Mucosa of stomach (tissue), 1 donor: ENCODE data around the gene NOS3.

Source experiments
- H3K27me3 ChIP-seq: one replicate; pipeline ENCODE4 v1.7.0; 2013; ENCODE audit warnings: mild to moderate bottlenecking, low read length; ENCODE audit not compliant: control insufficient read depth, insufficient read depth
- H3K36me3 ChIP-seq: one replicate; pipeline ENCODE4 v1.7.0; 2013; ENCODE audit warnings: low read length; ENCODE audit not compliant: control insufficient read depth, insufficient read depth
- H3K4me1 ChIP-seq: one replicate; pipeline ENCODE4 v1.7.0; 2013; ENCODE audit warnings: mild to moderate bottlenecking, low read length; ENCODE audit not compliant: control insufficient read depth, insufficient read depth
- H3K4me3 ChIP-seq: one replicate; pipeline ENCODE4 v1.7.0; 2013; ENCODE audit warnings: low read length
- H3K9ac ChIP-seq: one replicate; pipeline ENCODE4 v1.7.0; 2013; ENCODE audit warnings: mild to moderate bottlenecking, low read length, moderate library complexity
- H3K9me3 ChIP-seq: one replicate; pipeline ENCODE4 v1.7.0; 2013; ENCODE audit warnings: mild to moderate bottlenecking, low read length, moderate library complexity; ENCODE audit not compliant: control insufficient read depth
- donor health status: Pancreatic carcinoma.

The NOS3 gene

DNA sequence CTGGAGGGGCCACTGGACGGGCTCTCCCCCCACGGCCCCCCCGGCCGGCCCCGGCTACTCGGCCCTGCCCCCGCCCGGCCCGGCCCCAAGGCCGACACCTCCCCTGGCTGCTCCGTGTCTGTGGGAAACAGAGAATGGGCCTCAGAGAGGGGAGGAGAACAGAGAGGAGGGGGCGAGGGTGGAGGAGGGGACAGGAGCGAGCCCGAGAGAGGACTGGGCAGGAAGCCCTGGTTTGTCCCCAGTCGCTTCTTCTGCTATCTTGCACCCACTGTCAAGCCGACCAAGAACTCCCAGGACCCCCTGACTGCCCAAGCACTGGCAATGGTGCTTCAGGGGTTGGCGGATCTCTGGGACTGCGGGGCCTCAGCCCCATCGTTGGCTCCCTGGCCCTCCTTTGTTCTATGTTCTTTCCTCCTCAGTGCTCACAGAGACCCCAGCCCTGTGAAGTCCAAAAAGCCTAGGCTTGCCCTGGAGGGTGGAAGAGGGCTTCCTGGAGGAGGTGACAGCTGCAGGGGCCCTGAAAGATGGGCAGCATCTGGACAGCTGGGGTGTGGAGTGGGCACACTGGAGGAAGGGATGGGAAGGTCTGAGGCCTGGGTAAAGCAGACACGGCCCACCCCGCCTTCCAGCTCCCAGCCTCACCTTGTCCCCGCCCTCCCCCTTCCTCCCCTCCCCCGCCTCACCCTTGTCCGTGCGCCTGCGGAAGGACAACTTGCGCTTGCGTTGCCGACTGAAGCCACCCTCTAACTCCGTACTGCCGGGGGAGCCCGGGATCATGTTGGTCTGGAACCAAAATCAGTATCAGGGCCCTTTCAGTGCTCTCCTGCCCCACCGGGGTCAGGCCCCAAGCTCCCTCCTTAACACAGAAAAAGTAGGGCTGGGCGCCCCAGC is 42.8 kb upstream of the NOS3 start:
- no peaks in the 10 kb centered on the region for H3K36me3 ChIP-seq
- no peak overlapping the region for H3K4me3 ChIP-seq
- peaks cover 9% of the 10 kb centered on the region for H3K27me3 ChIP-seq
- no peaks in the 10 kb centered on the region for H3K9me3 ChIP-seq
- H3K4me1 ChIP-seq: no peaks in the 10 kb centered on the region
- H3K9ac ChIP-seq: no peak overlapping the region

- H3K9ac ChIP-seq: no peak overlapping the region
- H3K36me3 ChIP-seq: no peaks in the 10 kb centered on the region
- H3K9me3 ChIP-seq: no peaks in the 10 kb centered on the region
- H3K27me3 ChIP-seq: peaks cover 9% of the 10 kb centered on the region
- no peak overlapping the region for H3K4me3 ChIP-seq
- H3K4me1 ChIP-seq: no peaks in the 10 kb centered on the region
Observed at GRCh38 chr7:150948791-150949251, 42.0 kb upstream of the NOS3 start.

DNA sequence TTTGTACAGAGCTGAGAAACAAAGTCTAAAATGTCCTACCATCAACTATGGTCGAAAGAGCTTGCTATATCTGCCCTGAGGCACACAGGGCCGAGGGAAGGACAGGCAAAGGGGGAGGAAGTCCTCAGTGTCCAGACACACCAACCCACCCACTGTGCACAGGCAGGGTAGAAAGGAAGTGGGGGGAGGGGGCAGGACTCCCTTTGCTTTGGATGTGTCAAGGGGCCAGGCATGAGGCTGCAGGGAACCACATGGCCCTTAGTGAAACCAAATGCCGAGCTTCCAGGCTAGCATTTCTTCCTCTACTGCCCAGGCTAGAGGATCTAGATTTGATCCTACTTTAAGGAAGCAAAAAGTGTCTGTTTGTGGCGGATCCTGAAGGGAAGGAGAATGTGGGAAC is 41.3 kb upstream of the NOS3 start:
- no peak overlapping the region for H3K4me3 ChIP-seq
- no peaks in the 10 kb centered on the region for H3K4me1 ChIP-seq
- H3K36me3 ChIP-seq: no peaks in the 10 kb centered on the region
- H3K27me3 ChIP-seq: peaks cover 13% of the 10 kb centered on the region
- H3K9me3 ChIP-seq: no peaks in the 10 kb centered on the region
- H3K9ac ChIP-seq: no peak overlapping the region

DNA sequence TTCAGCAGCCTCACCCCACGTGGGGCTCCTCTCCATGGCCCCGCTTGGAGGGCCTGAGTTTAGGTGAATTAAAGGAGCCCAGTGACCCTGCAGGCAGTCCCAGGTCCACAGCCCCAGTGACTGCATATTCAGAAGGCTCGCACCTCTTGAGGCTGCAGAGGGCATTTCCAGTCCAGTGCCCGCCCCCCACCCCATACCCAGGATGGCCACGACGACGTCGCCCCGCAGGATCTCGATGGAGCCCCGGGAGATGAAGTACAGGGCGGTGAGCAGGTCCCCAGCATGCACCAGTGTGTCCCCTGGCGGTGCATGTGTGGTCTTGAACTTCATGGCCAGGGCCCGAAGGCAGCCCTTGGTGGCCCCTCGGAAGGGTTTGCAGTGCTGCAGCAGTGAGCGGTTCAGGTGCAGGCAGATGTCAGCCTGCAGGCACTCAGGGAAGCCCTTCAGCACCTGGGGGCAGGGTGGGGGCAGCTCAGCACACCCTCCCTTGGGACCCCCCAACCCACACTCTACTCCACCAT is 40.8 kb upstream of the NOS3 start:
- no peak overlapping the region for H3K9ac ChIP-seq
- H3K27me3 ChIP-seq: peaks cover 14% of the 10 kb centered on the region
- no peaks in the 10 kb centered on the region for H3K36me3 ChIP-seq
- no peak overlapping the region for H3K4me3 ChIP-seq
- peaks cover 4% of the 10 kb centered on the region for H3K4me1 ChIP-seq
- H3K9me3 ChIP-seq: no peaks in the 10 kb centered on the region

GRCh38 chr7:150950496-150951180 is 40.2 kb upstream of the NOS3 start:
- H3K4me1 ChIP-seq: peaks cover 4% of the 10 kb centered on the region
- H3K4me3 ChIP-seq: no peak overlapping the region
- no peak overlapping the region for H3K9ac ChIP-seq
- H3K9me3 ChIP-seq: no peaks in the 10 kb centered on the region
- peaks cover 14% of the 10 kb centered on the region for H3K27me3 ChIP-seq
- H3K36me3 ChIP-seq: no peaks in the 10 kb centered on the region

DNA sequence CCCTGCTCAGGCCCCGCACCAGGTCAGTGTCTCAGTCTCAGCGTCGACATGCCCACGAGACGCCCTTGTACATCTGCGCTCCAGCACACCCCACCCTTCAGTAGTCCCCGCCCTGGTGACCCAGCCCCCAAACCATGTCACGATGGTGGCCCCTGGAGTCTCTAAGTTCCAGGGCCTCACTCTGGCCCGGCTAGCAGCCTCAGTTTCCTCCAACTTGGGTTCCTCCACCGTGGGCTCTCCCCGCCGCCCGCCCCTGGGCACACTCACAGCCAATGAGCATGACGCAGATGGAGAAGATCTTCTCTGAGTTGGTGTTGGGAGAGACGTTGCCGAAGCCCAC is 39.7 kb upstream of the NOS3 start:
- Histone ChIP-seq H3K36me3 (no peaks in the 10 kb centered on the region), H3K4me1 (peaks cover 4% of the 10 kb centered on the region), H3K9me3 (no peaks in the 10 kb centered on the region), H3K9ac (no peak overlapping the region), H3K27me3 (peaks cover 14% of the 10 kb centered on the region), H3K4me3 (no peak overlapping the region)

DNA sequence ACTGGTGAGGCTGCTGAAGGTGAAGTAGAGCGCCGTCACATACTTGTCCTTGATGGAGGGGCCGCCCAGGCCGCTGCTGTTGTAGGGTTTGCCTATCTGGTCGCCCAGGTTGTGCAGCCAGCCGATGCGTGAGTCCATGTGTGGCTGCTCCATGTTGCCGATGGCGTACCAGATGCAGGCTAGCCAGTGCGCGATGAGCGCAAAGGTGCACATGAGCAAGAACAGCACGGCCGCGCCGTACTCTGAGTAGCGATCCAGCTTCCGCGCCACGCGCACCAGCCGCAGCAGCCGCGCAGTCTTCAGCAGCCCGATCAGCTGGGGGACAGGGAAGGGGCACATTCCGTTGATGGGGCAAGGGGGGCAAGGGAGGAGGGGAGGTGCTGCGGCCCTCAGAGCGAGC is 39.3 kb upstream of the NOS3 start:
- no peaks in the 10 kb centered on the region for H3K36me3 ChIP-seq
- H3K9ac ChIP-seq: no peak overlapping the region
- H3K4me3 ChIP-seq: no peak overlapping the region
- H3K4me1 ChIP-seq: peaks cover 4% of the 10 kb centered on the region
- H3K9me3 ChIP-seq: no peaks in the 10 kb centered on the region
- H3K27me3 ChIP-seq: peaks cover 14% of the 10 kb centered on the region

GRCh38 chr7:150952331-150953050 is 38.3 kb upstream of the NOS3 start:
- Histone ChIP-seq H3K9ac (no peak overlapping the region), H3K27me3 (peaks cover 18% of the 10 kb centered on the region), H3K9me3 (no peaks in the 10 kb centered on the region), H3K4me1 (peaks cover 4% of the 10 kb centered on the region), H3K36me3 (no peaks in the 10 kb centered on the region), H3K4me3 (no peak overlapping the region)

GRCh38 chr7:150953061-150953997 is 37.5 kb upstream of the NOS3 start:
- peaks cover 4% of the 10 kb centered on the region for H3K4me1 ChIP-seq
- H3K36me3 ChIP-seq: no peaks in the 10 kb centered on the region
- H3K4me3 ChIP-seq: no peak overlapping the region
- H3K9ac ChIP-seq: no peak overlapping the region
- no peaks in the 10 kb centered on the region for H3K9me3 ChIP-seq
- peaks cover 12% of the 10 kb centered on the region for H3K27me3 ChIP-seq

DNA sequence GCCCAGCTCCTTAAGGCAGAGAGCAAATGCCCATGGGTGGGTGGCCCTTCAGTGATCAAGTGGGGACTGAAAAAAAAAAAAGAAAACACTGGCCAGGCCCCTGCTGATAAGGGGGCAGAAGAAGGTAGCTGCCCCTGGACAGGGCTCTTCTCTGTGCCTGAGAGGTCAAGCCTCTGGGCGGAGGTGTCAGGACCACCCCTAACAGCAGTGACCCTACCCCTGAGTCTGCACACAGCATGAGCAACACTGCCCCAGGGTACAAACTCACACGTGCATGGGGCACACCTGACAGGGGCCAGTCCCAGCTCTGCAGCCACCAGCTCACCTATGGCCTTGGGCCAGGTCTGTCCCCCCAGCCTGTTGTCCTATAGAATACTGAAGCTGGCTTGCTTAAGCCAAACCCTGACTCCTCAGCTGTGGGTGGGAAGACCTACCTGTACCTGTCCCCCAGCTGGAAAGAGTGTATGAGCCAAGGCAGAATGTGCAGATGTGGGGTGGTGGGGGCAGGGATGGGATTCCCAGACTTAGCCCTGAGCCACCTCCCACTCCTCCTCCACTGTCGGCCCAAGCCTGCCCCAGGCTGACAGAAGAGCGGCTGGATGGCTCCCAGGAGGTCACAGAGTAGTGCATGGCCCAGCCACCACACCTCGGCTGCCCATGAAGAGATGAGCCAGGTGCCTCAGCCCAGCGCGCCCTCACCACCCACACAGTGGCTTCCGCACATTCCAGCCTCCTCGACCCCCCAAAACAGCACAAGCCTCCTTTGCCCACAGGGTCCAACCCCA is 36.4 kb upstream of the NOS3 start:
- H3K4me3 ChIP-seq: no peak overlapping the region
- H3K36me3 ChIP-seq: no peaks in the 10 kb centered on the region
- peak overlapping the region; percentile 4 for H3K9ac ChIP-seq
- H3K4me1 ChIP-seq: peaks cover 4% of the 10 kb centered on the region
- peaks cover 20% of the 10 kb centered on the region for H3K27me3 ChIP-seq
- H3K9me3 ChIP-seq: no peaks in the 10 kb centered on the region
